SK-N-SH treated with all-trans-retinoic acid at 6 μM for 48 hours (cell line): ENCODE results near the gene UQCRC2.

Source experiments
- ATAC-seq: fragments of 200-7000 bp; cut with Tn5 transposase; 3 replicates; pipeline ENCODE4 v1.9.1; 2020; ENCODE audit warnings: mild to moderate bottlenecking, moderate library complexity
- ARNTL ChIP-seq: fragments of 450-650 bp; formaldehyde crosslinking; IDR thresholded peaks from 2 replicates; pipeline ENCODE4 v1.5.0; 2020; ENCODE audit warnings: low read depth, mild to moderate bottlenecking, moderate library complexity, borderline replicate concordance
- BACH2 ChIP-seq: fragments of 250-450 bp; sonication (Bioruptor Pico); IDR thresholded peaks from 2 replicates; pipeline ENCODE4 v1.9.0; 2021; ENCODE audit warnings: mild to moderate bottlenecking, borderline replicate concordance
- CSDC2 ChIP-seq: fragments of 250-450 bp; sonication (Bioruptor Pico); IDR thresholded peaks from 2 replicates; pipeline ENCODE4 v1.5.0; 2020; ENCODE audit warnings: mild to moderate bottlenecking, moderate library complexity
- ESRRG ChIP-seq: fragments of 250-450 bp; sonication (Bioruptor Pico); IDR thresholded peaks from 2 replicates; pipeline ENCODE4 v1.6.1; 2021; ENCODE audit warnings: mild to moderate bottlenecking
- ISL1 ChIP-seq: fragments of 250-450 bp; sonication (Bioruptor Pico); IDR thresholded peaks from 2 replicates; pipeline ENCODE4 v2.1.2; 2022; ENCODE audit warnings: mild to moderate bottlenecking, moderate library complexity
- OSR1 ChIP-seq: fragments of 250-450 bp; sonication (Bioruptor Pico); IDR thresholded peaks from 2 replicates; pipeline ENCODE4 v1.8.0; 2022; ENCODE audit warnings: moderate library complexity, mild to moderate bottlenecking, inconsistent platforms
- PPARA ChIP-seq: fragments of 250-450 bp; sonication (Bioruptor Pico); IDR thresholded peaks from 2 replicates; pipeline ENCODE4 v1.5.0; 2020; ENCODE audit warnings: mild to moderate bottlenecking, borderline replicate concordance
- RARB ChIP-seq: fragments of 250-450 bp; sonication (Bioruptor Pico); IDR thresholded peaks from 2 replicates; pipeline ENCODE4 v1.8.0; 2021; ENCODE audit warnings: mild to moderate bottlenecking, moderate library complexity
- SNAI2 ChIP-seq: fragments of 250-450 bp; sonication (Bioruptor Pico); IDR thresholded peaks from 2 replicates; pipeline ENCODE4 v1.5.0; 2020; ENCODE audit warnings: mild to moderate bottlenecking, moderate library complexity
- TCF4 ChIP-seq: fragments of 250-450 bp; sonication (Bioruptor Pico); IDR thresholded peaks from 2 replicates; pipeline ENCODE4 v1.8.0; 2021; ENCODE audit warnings: mild to moderate bottlenecking, moderate library complexity, borderline replicate concordance
- TOX ChIP-seq: fragments of 250-450 bp; sonication (Bioruptor Pico); IDR thresholded peaks from 2 replicates; pipeline ENCODE4 v1.8.0; 2021; ENCODE audit warnings: mild to moderate bottlenecking, moderate library complexity, borderline replicate concordance
- ZC3H10 ChIP-seq: fragments of 250-450 bp; sonication (Bioruptor Pico); IDR thresholded peaks from 2 replicates; pipeline ENCODE4 v1.5.1; 2021; ENCODE audit warnings: mild to moderate bottlenecking, moderate library complexity
- ZFP30 ChIP-seq: fragments of 450-650 bp; formaldehyde crosslinking; IDR thresholded peaks from 2 replicates; pipeline ENCODE4 v1.5.0; 2022; ENCODE audit warnings: mild to moderate bottlenecking, moderate library complexity
- ZNF565 ChIP-seq: fragments of 450-650 bp; formaldehyde crosslinking; conservative IDR thresholded peaks from 2 replicates; pipeline ENCODE4 v1.5.0; 2020; ENCODE audit warnings: low read depth, mild to moderate bottlenecking, moderate library complexity
- ZNF70 ChIP-seq: fragments of 450-650 bp; formaldehyde crosslinking; IDR thresholded peaks from 2 replicates; pipeline ENCODE4 v1.5.0; 2020; ENCODE audit warnings: mild to moderate bottlenecking, moderate library complexity
- ZNF8 ChIP-seq: fragments of 450-650 bp; formaldehyde crosslinking; IDR thresholded peaks from 2 replicates; pipeline ENCODE4 v1.5.0; 2020; ENCODE audit warnings: mild to moderate bottlenecking, moderate library complexity
- TF ChIP-seq, protein P1 (sequence below): fragments of 250-450 bp; sonication (Bioruptor Pico); IDR thresholded peaks from 2 replicates; pipeline ENCODE4 v1.5.1; 2020; ENCODE audit warnings: low read depth, mild to moderate bottlenecking, moderate library complexity
- TF ChIP-seq, protein P2 (sequence below): fragments of 250-450 bp; sonication (Bioruptor Pico); IDR thresholded peaks from 2 replicates; pipeline ENCODE4 v1.5.1; 2021; ENCODE audit warnings: mild to moderate bottlenecking, moderate library complexity
- TF ChIP-seq, protein P3 (sequence below): fragments of 250-450 bp; sonication (Bioruptor Pico); IDR thresholded peaks from 2 replicates; pipeline ENCODE4 v1.8.0; 2021; ENCODE audit warnings: low read depth, mild to moderate bottlenecking, moderate library complexity, borderline replicate concordance
- TF ChIP-seq, protein P4 (sequence below): fragments of 250-450 bp; sonication (Bioruptor Pico); IDR thresholded peaks from 2 replicates; pipeline ENCODE4 v1.8.0; 2020; ENCODE audit warnings: mild to moderate bottlenecking, moderate library complexity, borderline replicate concordance
- TF ChIP-seq, protein P5 (sequence below): fragments of 250-450 bp; sonication (Bioruptor Pico); IDR thresholded peaks from 2 replicates; pipeline ENCODE4 v1.5.0; 2020; ENCODE audit warnings: mild to moderate bottlenecking, moderate library complexity

UQCRC2 gene

DNA sequence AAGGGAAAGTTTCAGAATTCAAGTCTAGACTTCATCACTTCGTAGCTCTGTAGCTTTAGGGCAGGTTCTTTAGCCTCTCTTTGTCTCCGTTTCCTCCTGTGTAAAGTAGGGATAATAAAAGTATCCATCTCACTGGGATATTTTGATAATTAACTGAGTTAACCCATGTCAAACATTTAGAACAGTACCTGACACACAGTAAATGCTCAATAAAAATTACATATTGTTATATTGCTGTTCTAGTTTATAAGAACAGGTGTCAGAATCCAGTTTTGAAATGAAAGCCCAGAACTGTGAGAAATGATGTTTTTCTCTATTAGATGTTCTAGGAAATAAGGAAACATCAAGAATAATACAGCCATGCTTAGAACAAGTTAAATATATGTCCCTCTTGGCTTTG lies 59.1 kb downstream of the UQCRC2 start (continued):
- TF ChIP-seq, protein P1, sequence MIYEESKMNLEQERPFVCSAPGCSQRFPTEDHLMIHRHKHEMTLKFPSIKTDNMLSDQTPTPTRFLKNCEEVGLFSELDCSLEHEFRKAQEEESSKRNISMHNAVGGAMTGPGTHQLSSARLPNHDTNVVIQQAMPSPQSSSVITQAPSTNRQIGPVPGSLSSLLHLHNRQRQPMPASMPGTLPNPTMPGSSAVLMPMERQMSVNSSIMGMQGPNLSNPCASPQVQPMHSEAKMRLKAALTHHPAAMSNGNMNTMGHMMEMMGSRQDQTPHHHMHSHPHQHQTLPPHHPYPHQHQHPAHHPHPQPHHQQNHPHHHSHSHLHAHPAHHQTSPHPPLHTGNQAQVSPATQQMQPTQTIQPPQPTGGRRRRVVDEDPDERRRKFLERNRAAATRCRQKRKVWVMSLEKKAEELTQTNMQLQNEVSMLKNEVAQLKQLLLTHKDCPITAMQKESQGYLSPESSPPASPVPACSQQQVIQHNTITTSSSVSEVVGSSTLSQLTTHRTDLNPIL (CRISPR knock-in tag), result no peak
- TF ChIP-seq, all 23 proteins: peak for 0

DNA sequence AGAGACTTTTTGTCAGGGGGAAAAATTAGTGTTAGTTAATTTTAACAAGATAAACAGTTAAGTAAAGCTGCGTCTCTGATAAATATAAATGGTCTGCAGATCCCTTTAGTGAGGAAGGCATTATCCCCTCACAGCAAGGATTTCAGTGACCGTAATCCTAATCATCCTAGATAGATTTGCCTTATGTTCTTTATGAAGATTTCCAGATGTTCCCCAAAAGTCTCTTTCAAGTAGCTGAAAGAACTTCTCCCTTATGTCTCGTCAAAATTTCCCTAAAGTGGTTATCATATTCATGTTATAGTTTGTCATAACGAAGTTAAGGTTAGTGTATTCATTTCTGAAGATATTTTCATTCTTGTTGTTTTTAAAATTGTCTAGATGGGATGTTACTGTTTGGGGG lies 60.3 kb downstream of the UQCRC2 start:
- no peak for TF ChIP-seq BACH2 (CRISPR knock-in tag)
- no peak for TF ChIP-seq ZNF565 (CRISPR knock-in tag)
- TF ChIP-seq PPARA, result no peak
- TF ChIP-seq, protein P2, sequence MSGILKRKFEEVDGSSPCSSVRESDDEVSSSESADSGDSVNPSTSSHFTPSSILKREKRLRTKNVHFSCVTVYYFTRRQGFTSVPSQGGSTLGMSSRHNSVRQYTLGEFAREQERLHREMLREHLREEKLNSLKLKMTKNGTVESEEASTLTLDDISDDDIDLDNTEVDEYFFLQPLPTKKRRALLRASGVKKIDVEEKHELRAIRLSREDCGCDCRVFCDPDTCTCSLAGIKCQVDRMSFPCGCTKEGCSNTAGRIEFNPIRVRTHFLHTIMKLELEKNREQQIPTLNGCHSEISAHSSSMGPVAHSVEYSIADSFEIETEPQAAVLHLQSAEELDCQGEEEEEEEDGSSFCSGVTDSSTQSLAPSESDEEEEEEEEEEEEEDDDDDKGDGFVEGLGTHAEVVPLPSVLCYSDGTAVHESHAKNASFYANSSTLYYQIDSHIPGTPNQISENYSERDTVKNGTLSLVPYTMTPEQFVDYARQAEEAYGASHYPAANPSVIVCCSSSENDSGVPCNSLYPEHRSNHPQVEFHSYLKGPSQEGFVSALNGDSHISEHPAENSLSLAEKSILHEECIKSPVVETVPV (CRISPR knock-in tag), result no peak
- TF ChIP-seq TOX (CRISPR knock-in tag), result no peak
- TF ChIP-seq ZFP30 (CRISPR knock-in tag), result no peak
- TF ChIP-seq RARB (CRISPR knock-in tag), result no peak
- no peak for TF ChIP-seq ZNF70 (CRISPR knock-in tag)
- TF ChIP-seq, protein P3, sequence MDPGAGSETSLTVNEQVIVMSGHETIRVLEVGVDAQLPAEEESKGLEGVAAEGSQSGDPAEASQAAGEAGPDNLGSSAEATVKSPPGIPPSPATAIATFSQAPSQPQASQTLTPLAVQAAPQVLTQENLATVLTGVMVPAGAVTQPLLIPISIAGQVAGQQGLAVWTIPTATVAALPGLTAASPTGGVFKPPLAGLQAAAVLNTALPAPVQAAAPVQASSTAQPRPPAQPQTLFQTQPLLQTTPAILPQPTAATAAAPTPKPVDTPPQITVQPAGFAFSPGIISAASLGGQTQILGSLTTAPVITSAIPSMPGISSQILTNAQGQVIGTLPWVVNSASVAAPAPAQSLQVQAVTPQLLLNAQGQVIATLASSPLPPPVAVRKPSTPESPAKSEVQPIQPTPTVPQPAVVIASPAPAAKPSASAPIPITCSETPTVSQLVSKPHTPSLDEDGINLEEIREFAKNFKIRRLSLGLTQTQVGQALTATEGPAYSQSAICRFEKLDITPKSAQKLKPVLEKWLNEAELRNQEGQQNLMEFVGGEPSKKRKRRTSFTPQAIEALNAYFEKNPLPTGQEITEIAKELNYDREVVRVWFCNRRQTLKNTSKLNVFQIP (CRISPR knock-in tag), result no peak
- no peak for TF ChIP-seq ZC3H10 (CRISPR knock-in tag)
- no peak for TF ChIP-seq ARNTL (CRISPR knock-in tag)
- TF ChIP-seq OSR1 (CRISPR knock-in tag), result no peak
- no peak for TF ChIP-seq TCF4 (CRISPR knock-in tag)
- no peak for TF ChIP-seq ZNF8 (CRISPR knock-in tag)
- no peak for TF ChIP-seq CSDC2
- no peak for TF ChIP-seq ISL1 (CRISPR knock-in tag)
- TF ChIP-seq, all 23 proteins: peak for 0
- no peak for ATAC-seq

DNA sequence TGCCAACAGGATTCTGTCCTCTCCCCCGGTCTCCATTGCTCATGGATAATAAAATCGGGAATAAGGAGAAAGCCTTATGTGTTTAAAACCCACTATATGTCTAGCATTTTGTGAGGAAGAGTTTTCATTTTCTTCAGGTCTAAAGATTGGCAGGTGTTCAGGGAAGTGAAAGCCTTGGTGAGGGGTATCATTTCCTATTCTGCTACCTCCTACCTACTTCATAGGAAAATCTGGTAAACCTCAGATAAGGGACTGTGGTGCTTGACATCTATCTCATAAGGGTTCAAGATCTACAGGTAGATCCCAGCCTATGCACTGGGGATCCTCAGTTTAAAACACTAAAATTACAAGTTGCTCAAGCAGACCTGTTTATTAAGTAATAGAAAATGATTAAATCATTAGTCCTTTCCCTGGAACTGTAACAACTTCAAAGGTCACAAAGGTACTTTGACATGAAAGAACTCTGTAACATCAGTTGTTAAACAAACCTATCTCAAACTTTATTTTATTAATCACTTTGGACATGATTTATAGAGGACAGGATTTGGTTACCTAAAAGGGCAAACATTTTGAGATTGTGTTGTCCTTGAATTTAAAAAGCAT lies 61.2 kb downstream of the UQCRC2 start:
- ATAC-seq, result no peak
- TF ChIP-seq ZNF8 (CRISPR knock-in tag), result no peak
- TF ChIP-seq OSR1 (CRISPR knock-in tag), result no peak
- TF ChIP-seq ZNF70 (CRISPR knock-in tag), result no peak
- no peak for TF ChIP-seq PPARA
- no peak for TF ChIP-seq ZNF565 (CRISPR knock-in tag)
- TF ChIP-seq, protein P1 (CRISPR knock-in tag), result no peak
- TF ChIP-seq, protein P4, sequence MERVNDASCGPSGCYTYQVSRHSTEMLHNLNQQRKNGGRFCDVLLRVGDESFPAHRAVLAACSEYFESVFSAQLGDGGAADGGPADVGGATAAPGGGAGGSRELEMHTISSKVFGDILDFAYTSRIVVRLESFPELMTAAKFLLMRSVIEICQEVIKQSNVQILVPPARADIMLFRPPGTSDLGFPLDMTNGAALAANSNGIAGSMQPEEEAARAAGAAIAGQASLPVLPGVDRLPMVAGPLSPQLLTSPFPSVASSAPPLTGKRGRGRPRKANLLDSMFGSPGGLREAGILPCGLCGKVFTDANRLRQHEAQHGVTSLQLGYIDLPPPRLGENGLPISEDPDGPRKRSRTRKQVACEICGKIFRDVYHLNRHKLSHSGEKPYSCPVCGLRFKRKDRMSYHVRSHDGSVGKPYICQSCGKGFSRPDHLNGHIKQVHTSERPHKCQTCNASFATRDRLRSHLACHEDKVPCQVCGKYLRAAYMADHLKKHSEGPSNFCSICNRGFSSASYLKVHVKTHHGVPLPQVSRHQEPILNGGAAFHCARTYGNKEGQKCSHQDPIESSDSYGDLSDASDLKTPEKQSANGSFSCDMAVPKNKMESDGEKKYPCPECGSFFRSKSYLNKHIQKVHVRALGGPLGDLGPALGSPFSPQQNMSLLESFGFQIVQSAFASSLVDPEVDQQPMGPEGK (CRISPR knock-in tag), result no peak
- TF ChIP-seq TCF4 (CRISPR knock-in tag), result no peak
- TF ChIP-seq, protein P5, sequence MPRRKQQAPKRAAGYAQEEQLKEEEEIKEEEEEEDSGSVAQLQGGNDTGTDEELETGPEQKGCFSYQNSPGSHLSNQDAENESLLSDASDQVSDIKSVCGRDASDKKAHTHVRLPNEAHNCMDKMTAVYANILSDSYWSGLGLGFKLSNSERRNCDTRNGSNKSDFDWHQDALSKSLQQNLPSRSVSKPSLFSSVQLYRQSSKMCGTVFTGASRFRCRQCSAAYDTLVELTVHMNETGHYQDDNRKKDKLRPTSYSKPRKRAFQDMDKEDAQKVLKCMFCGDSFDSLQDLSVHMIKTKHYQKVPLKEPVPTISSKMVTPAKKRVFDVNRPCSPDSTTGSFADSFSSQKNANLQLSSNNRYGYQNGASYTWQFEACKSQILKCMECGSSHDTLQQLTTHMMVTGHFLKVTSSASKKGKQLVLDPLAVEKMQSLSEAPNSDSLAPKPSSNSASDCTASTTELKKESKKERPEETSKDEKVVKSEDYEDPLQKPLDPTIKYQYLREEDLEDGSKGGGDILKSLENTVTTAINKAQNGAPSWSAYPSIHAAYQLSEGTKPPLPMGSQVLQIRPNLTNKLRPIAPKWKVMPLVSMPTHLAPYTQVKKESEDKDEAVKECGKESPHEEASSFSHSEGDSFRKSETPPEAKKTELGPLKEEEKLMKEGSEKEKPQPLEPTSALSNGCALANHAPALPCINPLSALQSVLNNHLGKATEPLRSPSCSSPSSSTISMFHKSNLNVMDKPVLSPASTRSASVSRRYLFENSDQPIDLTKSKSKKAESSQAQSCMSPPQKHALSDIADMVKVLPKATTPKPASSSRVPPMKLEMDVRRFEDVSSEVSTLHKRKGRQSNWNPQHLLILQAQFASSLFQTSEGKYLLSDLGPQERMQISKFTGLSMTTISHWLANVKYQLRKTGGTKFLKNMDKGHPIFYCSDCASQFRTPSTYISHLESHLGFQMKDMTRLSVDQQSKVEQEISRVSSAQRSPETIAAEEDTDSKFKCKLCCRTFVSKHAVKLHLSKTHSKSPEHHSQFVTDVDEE, result no peak
- no peak for TF ChIP-seq TOX (CRISPR knock-in tag)
- no peak for TF ChIP-seq BACH2 (CRISPR knock-in tag)
- TF ChIP-seq ARNTL (CRISPR knock-in tag), result no peak
- no peak for TF ChIP-seq RARB (CRISPR knock-in tag)
- TF ChIP-seq ESRRG (CRISPR knock-in tag), result no peak
- no peak for TF ChIP-seq SNAI2 (CRISPR knock-in tag)
